Measurements from ENCODE around the gene MAP3K15.
"Not testable (repeated sequence)": the region's sequence is repeated elsewhere in the genome, so short reads cannot be mapped to it uniquely, and the experiment has no call there.

The MAP3K15 gene

DNA sequence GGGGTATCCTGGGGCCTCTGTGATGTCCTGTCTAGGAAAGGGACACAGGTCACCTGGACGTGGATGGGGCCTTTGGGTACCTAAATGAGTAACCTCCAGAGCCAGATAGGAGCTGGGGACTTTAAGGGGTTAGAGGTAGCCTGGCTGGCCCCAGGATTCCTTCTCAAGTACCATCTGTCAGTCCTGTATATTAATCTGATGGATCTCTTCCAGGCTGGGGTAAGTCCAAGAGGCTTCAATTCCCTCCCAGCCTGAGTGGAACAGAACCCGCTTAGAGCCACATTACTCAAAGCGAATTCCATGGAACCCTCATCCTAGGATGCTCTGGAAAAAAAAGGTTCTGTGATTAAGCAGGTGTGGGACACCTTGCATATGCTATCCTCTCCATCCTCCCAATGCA lies 24.8 kb upstream of the MAP3K15 start:
- no peak for DNase-seq (ENCODE audit: low read depth in 3 of 3)

DNA sequence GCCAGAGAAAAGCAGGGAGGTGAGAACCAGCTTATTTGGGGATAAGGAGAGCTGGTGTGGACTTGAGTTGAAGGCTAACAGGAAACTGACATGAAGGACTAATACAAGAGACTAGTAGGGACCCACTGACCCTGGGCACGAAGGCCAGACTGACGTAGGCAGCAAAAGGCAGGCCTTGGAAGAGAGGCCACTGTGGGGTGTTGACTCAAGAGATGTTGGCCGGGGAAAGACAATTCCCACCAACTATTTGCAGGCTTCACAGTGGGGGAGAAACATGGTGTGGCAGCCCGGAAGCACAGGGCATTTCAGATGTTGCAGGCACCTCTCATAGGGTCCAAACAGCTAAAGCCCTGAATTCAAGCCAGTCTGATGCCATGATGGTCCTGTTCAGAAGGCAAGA lies 24.4 kb upstream of the MAP3K15 start:
- no peak for DNase-seq (ENCODE audit: low read depth in 3 of 3)

DNA sequence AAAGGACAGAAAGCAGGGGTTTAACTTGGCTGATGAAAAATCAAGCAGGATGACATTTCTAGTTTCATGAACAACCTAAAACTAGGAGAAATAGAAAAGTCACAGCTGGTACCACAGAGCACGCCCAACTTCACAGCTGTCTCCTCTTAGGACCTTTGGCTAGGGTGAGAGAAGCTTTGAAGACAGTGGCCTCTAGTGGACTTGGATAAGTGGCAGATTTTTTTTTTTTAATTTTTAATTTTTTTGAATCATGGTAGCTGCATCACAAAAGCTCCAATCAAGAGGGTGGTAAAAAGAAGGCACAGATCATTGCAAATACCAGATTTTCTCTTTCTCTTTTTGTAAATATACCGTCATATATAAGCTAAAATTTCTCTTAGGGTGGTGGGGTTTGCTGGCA lies 20.2 kb upstream of the MAP3K15 start:
- DNase-seq (ENCODE audit: low read depth in 3 of 3): no peak

DNA sequence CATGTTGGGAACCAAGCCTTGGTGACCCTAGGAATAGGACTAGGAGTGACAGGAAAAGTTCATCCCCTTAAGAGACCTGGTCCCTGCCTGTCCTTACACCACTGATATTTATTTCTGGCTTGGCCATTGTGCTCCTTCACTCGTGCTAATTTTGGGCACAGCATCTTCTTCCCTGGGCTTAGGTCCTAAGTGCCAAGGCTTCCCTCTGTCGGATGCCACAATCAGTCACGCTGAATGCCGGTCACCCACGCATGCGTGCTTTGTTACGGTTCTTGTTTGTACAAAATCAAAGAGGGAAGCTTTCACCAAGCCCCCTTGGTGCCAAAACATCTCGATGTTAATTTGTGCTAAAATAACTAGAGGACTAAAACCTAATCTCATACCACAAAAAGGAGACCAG lies 17.4 kb upstream of the MAP3K15 start:
- DNase-seq (ENCODE audit: low read depth in 3 of 3): no peak

DNA sequence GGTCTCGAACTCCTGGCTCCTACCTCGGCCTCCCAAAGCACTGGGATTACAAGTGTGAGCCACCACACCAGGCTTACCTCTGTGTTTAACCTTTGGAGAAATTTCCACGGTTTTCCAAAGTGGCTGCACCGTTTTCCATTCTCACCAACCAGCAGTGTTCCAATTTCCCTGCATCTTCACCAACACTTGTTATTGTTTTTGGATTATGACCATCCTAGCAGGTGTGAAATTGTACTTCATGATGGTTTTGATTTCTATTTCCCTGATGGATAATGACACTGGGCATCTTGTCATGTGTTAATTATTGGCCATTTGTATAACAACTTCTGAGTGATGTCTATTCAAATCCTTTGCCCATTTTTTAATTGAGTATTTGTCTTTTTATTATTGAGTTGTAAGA lies 2.7 kb upstream of the MAP3K15 start:
- no peak for DNase-seq (ENCODE audit: low read depth in 3 of 3)

DNA sequence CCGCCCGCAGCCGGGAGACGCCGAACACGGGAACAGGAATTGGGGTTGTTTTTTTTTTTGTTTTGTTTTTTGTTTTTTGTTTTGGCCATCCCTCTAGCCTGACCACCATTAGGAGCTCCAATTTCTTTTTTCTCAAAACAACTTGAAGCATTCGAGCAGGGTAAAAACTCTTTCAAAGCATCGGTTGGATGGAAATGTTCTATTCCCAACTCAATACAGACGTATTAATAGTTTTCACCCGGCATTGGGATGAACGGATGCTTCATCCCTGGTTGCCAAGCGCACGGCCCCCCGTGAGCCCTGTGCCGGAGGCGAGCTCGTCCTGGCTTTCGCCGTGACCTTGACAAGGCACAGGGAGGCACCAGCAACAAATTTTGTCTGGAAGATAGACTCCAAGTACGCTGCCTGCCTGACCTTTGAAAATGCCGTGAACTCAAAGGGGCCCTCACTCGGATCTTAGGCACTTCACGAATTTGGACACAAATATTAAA lies 352 bp upstream of the MAP3K15 start:
- DNase-seq (ENCODE audit: low read depth in 3 of 3): no peak

DNA sequence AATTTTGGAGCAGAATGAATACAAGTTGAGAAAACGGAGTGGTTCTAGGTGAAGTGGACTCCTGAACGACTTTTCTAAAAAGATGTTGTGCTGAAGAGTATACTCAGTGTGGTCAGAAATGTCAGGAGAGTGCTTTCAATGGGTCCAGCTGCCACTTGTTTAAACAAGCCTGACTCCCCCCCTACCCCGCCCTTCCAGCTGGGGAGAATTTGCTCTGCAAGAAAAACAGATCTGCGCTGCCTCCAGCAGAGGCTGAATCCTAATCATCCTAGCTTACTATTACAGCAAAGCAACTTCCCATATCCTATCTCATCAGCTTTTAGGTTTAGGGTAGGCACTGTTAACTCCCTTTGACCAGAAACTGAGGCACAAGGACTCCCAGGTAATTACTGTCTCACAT lies 1.9 kb downstream of the MAP3K15 start:
- DNase-seq (ENCODE audit: low read depth in 3 of 3): no peak

DNA sequence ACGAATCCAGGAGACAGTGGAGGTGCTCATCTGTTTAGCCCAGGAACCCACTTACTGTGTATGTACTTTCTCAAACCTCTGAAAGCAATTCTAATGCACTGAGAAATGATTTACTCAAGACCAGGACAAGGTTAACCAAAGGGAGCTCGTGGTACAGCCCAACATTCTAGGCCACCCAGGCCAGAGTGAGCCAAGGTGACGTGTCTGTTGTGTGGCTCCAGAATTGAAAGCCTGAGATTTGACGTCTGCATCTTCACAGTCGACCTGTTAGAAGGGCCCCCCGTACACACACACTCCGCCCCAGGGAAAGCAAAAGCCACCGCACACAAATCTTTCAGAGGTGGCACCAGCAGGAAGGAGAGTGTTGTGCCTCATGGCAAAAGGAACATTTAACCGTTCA lies 2.3 kb downstream of the MAP3K15 start:
- no peak for DNase-seq (ENCODE audit: low read depth in 3 of 3)

DNA sequence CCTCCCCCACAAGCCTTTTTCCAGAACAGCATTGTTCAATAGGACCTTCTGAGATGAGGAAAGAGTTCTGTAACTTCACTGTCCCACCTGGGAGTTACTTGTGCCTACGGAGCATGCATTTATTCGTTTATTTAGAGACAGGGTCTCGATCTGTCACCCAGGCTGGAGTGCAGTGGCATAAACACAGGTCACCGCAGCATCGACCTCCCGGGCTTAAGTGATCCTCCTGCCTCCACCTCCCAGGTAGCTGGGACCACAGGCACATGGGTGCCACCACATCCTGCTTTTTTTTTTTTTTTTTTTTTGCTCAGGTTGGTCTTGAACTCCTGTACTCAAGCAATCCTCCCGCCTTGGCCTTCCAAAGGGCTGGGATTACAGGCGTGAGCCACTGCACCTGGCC lies 2.9 kb downstream of the MAP3K15 start:
- no peak for DNase-seq (ENCODE audit: low read depth in 3 of 3)

DNA sequence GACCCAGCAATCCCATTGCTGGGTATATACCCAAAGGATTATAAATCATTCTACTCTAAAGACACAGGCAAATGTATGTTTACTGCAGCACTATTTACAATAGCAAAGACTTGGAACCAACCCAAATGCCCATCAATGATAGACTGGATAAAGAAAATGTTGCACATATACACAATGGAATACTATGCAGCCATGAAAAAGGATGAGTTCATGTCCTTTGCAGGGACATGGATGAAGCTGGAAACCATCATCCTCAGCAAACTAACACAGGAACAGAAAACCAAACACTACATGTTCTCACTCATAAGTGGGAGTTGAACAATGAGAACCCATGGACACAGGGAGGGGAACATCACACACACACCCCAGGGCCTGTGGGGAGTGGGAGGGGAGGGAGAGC lies 3.5 kb downstream of the MAP3K15 start:
- DNase-seq (ENCODE audit: low read depth in 3 of 3): not testable (repeated sequence)

DNA sequence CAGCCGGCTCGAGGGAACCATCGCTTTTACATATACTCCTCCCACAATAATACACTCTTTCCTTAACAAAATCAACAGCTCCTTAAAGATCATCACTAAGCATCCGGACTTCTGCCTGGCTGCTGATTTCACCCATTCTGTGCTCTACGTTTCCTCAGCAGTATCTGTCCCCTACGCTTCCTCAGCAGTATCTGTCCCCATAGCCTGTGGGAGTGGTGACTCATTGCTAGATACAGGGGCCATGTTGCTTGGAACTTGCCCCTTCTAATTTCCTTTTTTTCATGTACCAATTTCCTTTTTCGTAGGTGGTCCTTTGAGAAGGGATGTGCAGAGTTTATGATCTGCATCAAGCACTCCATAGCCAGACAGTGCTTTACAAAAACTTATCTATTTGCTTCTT lies 18.6 kb downstream of the MAP3K15 start:
- DNase-seq (ENCODE audit: low read depth in 3 of 3): no peak

DNA sequence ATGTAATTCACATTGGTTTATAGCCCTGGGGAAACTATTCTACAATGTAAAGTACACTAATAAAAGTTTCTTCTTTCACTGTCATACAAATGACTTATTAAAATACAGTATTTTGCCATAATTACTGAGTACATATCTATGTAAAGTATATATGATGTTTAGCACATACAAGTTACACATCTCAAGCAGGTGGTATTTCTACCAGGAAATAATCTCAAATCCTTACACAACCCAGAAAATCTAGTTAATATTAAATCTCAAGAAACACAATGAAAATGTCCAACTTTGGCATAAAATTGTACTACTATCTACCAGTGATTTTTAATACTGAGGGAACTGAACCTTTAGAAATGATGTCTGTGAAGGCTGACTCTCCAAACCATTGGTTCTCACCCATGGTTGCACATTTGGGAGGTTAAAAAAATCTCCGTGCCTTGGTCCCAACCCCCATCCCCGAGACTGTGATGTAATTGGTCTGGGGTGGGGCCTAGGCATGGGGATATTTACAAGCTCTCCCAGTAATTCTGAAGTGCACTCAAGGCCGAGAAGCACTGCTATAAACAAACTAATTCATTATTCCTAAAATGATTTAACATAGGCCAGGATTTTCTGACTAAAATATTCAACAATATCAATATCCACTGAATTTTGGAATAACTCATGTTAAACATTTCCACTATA lies 27.6 kb downstream of the MAP3K15 start:
- DNase-seq (ENCODE audit: low read depth in 3 of 3): no peak

DNA sequence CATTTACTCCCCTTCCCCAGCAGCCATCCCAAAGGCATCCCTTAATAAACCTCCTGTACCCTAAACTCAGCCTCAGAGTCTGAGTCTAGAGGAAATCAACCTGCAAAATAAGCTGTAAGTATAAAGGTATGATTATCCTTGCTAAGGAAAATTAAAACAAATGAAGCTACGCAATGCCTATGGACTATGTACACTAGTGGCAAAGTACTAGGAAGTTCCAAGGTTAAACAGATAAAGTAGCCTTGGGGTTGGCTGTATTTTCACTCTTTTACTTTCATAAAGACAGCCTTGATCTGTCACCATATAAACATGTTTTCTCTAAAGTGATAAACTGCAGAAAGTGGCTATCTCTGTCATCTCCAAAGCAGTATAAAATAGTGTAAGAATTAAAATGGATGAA lies 35.9 kb downstream of the MAP3K15 start:
- DNase-seq (ENCODE audit: low read depth in 3 of 3): no peak

DNA sequence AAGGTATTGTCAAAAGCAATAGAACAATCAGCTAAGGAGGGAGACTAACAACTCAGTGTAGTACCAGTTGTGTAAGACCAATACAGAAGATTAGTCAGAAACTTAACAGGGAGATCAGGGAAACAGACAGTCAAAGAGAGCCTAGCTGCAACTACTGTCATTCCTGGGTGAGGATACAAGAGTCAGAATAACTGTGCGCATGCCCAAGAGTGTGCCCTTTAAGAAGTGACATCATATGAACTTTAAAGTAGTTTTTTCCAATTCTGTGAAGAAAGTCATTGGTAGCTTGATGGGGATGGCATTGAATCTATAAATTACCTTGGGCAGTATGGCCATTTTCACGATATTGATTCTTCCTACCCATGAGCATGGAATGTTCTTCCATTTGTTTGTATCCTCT lies 46.9 kb downstream of the MAP3K15 start:
- DNase-seq (ENCODE audit: low read depth in 3 of 3): not testable (repeated sequence)

DNA sequence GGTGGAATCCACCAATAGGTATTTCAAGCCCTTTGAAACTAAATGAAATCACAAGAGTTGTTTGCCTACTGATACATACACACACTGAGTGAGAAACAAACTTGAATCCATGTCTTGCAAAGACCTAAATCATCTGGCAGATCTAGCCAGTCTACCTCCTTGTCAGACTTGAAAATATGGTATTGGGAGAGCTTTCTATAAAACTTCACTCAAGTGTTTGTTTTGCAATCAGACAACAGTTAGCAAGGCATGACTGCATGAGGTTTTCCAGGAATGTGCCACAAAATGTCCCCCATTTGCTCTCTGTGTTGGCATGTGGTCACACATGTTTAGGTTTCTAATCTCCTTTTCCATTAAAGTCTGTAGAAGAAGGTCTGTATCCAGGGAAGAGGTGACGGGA lies 52.4 kb downstream of the MAP3K15 start:
- DNase-seq (ENCODE audit: low read depth in 3 of 3): no peak

DNA sequence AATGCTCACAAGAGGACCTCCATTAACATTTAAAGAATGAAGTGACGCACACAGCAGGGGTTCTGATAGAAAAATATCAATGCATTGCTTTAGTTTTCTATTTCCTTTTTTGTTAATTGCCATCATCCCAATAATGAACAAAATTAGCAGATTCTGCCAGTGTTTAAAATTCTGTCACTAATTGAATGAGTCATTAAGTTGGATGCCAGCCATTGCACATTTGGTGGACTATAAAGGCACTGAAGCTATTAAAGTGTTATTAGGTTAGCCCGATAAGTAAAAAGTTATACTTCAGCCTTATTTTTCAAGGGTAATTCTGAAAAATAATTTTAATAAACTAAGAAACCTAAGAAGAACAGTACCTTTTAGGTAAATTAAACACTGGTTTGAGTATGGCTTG lies 53.1 kb downstream of the MAP3K15 start:
- DNase-seq (ENCODE audit: low read depth in 3 of 3): no peak

DNA sequence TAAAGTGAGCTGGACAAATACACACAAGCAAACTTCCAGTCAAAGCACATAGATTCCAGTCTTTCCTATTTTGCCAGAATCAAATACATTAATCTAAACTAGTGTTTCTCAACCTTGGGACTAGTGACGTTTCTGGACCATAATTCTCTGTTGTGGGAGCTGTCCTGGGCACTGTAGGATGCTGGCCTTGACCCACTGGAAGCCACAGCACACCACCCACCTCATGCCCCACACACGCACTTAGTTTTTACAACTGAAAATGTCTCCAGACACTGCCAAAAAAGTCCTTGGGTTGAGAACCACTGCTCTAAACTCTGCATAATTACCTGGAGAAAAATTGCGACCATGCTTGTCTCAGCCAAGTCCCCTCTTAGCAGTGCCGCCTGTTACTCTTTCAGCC lies 57.6 kb downstream of the MAP3K15 start:
- no peak for DNase-seq (ENCODE audit: low read depth in 3 of 3)

DNA sequence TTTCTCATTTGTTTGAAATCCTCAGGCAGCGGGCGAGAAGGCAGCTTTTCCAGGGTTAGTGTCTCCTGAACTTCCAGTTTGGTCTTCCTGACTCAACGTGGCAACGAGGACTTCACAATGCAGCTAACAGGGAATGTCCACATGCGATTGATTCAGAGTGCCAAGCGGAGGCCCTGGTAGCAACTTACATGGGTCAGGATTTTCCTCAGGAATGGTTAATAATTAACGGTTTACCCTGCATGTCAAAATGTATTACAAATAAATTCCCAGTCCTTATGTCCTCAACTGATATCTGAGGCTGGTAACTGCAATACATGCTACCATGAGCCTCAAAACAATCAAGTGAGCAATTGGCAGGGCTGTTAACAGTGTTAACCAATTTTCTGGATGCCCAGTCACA lies 67.2 kb downstream of the MAP3K15 start:
- no peak for DNase-seq (ENCODE audit: low read depth in 3 of 3)

DNA sequence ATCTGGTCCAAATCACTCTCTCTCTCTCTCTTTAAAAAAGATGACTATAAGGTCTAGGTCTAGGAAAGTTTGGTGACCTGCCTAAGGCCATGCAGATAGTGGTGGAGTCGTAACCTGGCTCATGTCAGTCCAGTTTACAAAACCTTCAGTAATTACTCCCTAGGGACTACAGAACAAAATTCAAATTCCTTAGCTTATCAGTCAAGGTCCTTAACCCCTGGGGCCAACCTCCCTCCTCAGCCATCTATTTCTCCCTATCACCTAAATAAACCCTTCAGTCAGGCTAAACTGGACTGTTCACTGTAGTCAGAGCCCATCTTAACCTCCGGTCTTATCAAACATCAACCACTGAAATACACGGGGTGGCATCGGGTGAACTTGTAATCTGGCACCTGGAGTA lies 68.9 kb downstream of the MAP3K15 start:
- no peak for DNase-seq (ENCODE audit: low read depth in 3 of 3)

DNA sequence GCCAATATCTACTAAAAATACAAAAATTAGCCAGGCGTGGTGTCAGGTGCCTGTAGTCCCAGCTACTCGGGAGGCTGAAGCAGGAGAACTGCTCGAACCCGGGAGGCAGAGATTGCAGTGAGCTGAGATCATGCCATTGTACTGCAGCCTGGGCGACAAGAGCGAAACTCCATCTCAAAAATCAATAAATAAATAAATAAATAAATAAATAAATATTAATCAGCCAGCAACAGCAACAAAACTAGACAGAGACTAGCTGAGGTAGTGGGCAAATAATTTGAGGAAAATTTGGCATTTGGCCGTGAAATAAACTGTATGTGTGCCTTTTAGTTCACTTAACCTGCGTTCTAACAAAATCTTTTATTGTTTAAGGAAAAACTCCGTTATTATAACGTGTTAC lies 69.5 kb downstream of the MAP3K15 start:
- DNase-seq (ENCODE audit: low read depth in 3 of 3): not testable (repeated sequence)

DNA sequence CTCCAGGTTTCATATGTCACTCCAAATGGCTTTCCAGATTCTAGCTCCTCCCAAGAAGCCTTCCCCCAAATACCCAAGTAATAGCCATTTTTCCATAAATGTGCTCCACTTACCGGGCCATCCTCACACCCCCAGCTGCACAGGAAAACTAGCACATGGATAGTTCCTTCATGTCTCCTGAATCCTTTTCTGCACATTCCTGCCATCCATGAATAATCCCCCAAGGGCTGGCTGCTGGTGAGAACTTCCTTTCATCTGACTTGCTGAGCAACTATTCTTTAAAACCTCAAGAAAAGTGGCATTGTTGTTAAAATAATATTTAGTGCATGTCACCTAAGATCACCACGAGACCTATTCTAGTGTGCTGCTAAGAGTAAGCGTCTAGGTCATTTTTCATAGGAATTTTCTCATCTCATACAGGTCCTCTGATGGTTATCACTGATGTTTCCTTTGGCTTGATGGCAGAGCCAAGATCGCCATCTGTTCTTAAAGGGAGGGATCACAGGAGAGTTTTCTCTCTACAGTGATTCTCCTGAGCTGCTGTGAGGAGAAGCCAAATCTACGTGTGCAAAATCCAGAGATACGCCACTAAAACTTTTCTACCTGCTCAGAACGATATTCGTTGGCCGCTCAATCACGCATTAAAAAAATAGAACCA lies 71.3 kb downstream of the MAP3K15 start:
- DNase-seq (ENCODE audit: low read depth in 3 of 3): no peak

DNA sequence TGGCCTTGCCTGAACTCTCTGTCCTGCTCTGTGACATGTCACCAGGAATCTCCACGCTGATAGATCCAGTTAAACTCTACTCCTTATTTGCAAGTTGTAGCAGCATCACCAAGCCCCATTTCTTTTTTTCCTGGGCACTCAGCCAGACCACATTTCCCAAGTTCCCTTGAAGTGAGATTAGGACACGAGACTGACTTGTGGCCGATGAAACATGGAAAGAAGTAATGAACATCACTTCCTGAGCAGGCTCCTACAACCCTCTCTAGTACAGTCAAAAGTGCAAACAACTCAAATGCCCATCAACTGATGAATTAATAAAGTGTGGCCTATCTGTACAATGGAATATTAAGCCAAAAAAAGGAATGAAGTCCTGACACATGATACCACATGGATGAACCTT lies 74.6 kb downstream of the MAP3K15 start:
- no peak for DNase-seq (ENCODE audit: low read depth in 3 of 3)

DNA sequence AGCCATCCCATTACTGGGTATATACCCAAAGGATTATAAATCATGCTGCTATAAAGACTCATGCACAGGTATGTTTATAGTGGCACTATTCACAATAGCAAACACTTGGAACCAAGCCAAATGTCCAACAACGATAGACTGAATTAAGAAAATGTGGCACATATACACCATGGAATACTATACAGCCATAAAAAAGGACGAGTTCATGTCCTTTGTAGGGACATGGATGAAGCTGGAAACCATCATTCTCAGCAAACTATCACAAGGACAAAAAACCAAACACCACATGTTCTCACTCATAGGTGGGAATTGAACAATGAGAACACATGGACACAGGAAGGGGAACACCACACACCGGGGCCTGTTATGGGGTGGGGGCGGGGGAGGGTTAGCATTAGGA lies 92.6 kb downstream of the MAP3K15 start:
- not testable (repeated sequence) for DNase-seq (ENCODE audit: low read depth in 3 of 3)

DNA sequence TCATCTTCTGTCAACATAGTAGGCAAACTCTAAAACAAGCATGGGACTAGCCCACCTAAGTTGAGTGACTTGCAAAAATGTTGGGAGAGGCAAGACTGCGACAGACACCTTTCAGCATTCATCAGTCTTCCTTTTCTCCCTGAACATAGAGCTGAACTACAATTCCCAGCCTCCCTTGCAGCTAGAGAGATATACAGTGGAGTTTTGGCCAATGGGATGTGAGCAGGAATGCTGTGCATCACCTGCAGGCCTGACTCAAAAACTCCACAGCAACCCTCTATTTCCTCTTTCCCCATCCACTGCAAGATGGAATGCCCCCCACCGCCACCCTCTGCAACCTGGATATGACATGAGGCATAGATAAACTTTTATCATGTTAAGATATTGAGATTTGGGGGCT lies 105.0 kb downstream of the MAP3K15 start:
- no peak for DNase-seq (ENCODE audit: low read depth in 3 of 3)
